GM12878 (cell line): ENCODE measurements around the gene FLT3LG. TPM values are rescaled to one million over a fixed set of nuclear protein-coding genes. Genes with fewer than 3 reads are reported as not detected.

Source experiments
- ATAC-seq: fragments of 200-7000 bp; cut with Tn5 transposase; 3 replicates; pipeline ENCODE4 v1.9.1; 2020; ENCODE audit warnings: mild to moderate bottlenecking, moderate library complexity
- BruUV-seq: library from RNA; stranded (reverse); fragments of 400-500 nt; replicated peaks from 2 replicates; lab custom pipeline; 2021; lab: Mats Ljungman, UMichigan
- CTCF ChIA-PET: fragments of 300-600 bp; sonication (Branson Sonifier 250); formaldehyde crosslinking; extraction: SDS; loops from one replicate; lab custom pipeline; 2021; ENCODE audit warnings: inconsistent platforms; lab: Yijun Ruan, JAX
- POLR2A ChIA-PET: fragments of 350-600 bp; formaldehyde crosslinking; extraction: SDS; loops from one replicate; lab custom pipeline; 2021; ENCODE audit warnings: inconsistent platforms; lab: Charles Lee
- RAD21 ChIA-PET: fragments of 300-600 bp; sonication (Branson Sonifier 250); formaldehyde crosslinking; loops from one replicate; lab custom pipeline; 2023; ENCODE audit warnings: antibody characterized with exemption; ENCODE audit not compliant: unreplicated experiment; lab: Charles Lee
- SMC1A ChIA-PET: fragments of 300-600 bp; sonication (Branson Sonifier 250); formaldehyde crosslinking; loops from one replicate; lab custom pipeline; 2023; ENCODE audit not compliant: unreplicated experiment, uncharacterized antibody; lab: Charles Lee
- DNase-seq: peaks from one replicate; pipeline ENCODE4 v3.0.0-alpha.2; 2011; ENCODE audit warnings: low read depth, low spot score
- FAIRE-seq: peaks from 3 replicates; lab custom pipeline; 2011; peaks lifted over from hg19 to GRCh38; lab: Jason Lieb, UNC
- H2AFZ ChIP-seq: 2 replicates; pipeline ENCODE4 v1.6.0; 2011; ENCODE audit warnings: low read depth, low read length, control low read depth; ENCODE audit not compliant: control insufficient read depth
- H3K27ac ChIP-seq: 2 replicates; pipeline ENCODE4 v1.5.1; 2011; ENCODE audit warnings: control low read depth; ENCODE audit not compliant: control insufficient read depth, insufficient read depth
- H3K27me3 ChIP-seq, 2 experiments: replicated peaks in 1 of 2; 2 replicates each; pipeline versions ENCODE4 v1.6.0 to v1.6.1; 2011; ENCODE audit warnings: low read length in 1 of 2; ENCODE audit not compliant: control insufficient read depth in 2 of 2, insufficient read depth in 2 of 2
- H3K36me3 ChIP-seq, 2 experiments: 2 replicates each; pipeline ENCODE4 v1.5.1; 2011; ENCODE audit warnings: low read length in 1 of 2; ENCODE audit not compliant: control insufficient read depth in 2 of 2, insufficient read depth in 2 of 2
- H3K4me1 ChIP-seq: 2 replicates; pipeline ENCODE4 v1.6.1; 2011; ENCODE audit warnings: mild to moderate bottlenecking, low read length, moderate library complexity, mixed read lengths; ENCODE audit not compliant: control insufficient read depth, insufficient read depth
- H3K4me2 ChIP-seq: 2 replicates; pipeline ENCODE4 v1.6.0; 2011; ENCODE audit warnings: control low read depth; ENCODE audit not compliant: control insufficient read depth, insufficient read depth
- H3K4me3 ChIP-seq: fragments of 200-600 bp; sonication (generic); 2 replicates; pipeline ENCODE4 v1.5.1; 2016
- H3K79me2 ChIP-seq: 2 replicates; pipeline ENCODE4 v1.6.0; 2011; ENCODE audit warnings: low read length; ENCODE audit not compliant: control insufficient read depth, insufficient read depth
- H3K9ac ChIP-seq: 2 replicates; pipeline ENCODE4 v1.8.0; 2011; ENCODE audit warnings: low read length, control low read depth, mixed read lengths; ENCODE audit not compliant: control insufficient read depth, insufficient read depth
- H3K9me3 ChIP-seq: replicated peaks from 3 replicates; pipeline ENCODE4 v1.5.1; 2011; ENCODE audit warnings: mild to moderate bottlenecking, low read length; ENCODE audit not compliant: control insufficient read depth, insufficient read depth
- H4K20me1 ChIP-seq: 2 replicates; pipeline ENCODE4 v1.6.0; 2011; ENCODE audit not compliant: control insufficient read depth, insufficient read depth
- NRF1 ChIP-seq: conservative IDR thresholded peaks from 2 replicates; pipeline ENCODE4 v1.6.1; 2011; ENCODE audit warnings: mild to moderate bottlenecking, low read depth, low read length, improper control_type of control experiment
- SUZ12 ChIP-seq: fragments of 200-600 bp; sonication (generic); IDR thresholded peaks from one replicate; pipeline ENCODE4 v1.6.1; 2018; ENCODE audit warnings: antibody characterized with exemption, mild to moderate bottlenecking; ENCODE audit not compliant: unreplicated experiment
- USF1 ChIP-seq: IDR thresholded peaks from 2 replicates; pipeline ENCODE4 v1.6.1; 2011; ENCODE audit warnings: borderline replicate concordance, low read depth, mild to moderate bottlenecking, moderate library complexity, mixed read lengths, low read length; ENCODE audit not compliant: insufficient read depth; ENCODE audit errors: extremely low read length
- ZNF592 ChIP-seq: fragments of 450-650 bp; IDR thresholded peaks from 2 replicates; pipeline ENCODE4 v1.6.1; 2017; ENCODE audit warnings: mild to moderate bottlenecking, moderate library complexity
- ZNF687 ChIP-seq: fragments of 450-650 bp; IDR thresholded peaks from 2 replicates; pipeline ENCODE4 v1.6.1; 2017; ENCODE audit warnings: mild to moderate bottlenecking, moderate library complexity
- WGBS: methylation state at CpG from one replicate; pipeline ENCODE4 v1.1.6; 2016; ENCODE audit warnings: low lambda C conversion rate; ENCODE audit not compliant: insufficient replicate concordance, insufficient coverage; ENCODE audit errors: missing lambda C conversion rate; 5-methylcytosine and 5-hydroxymethylcytosine counted together
- in situ Hi-C: fragments of 300-500 bp; cut with MboI; formaldehyde crosslinking; loops from 9 replicates; pipeline ENCODE4 v1.14.3; 2018; ENCODE audit warnings: mixed read lengths
- intact Hi-C: fragments of 100-400 bp; cut with micrococcal nuclease; formaldehyde crosslinking; loops from one replicate; pipeline ENCODE4 v1.14.2; 2022; ENCODE audit not compliant: unreplicated experiment
- polyA plus RNA-seq, 11 experiments: library from polyadenylated mRNA; depleted of rRNA in 4 of 11; unstranded in 6 of 11; stranded (reverse) in 5 of 11; fragments of >200 nt; fragmentation: Nextera tagmentation in 4 of 11; fragmentation: Illumina TruSeq in 1 of 11; extraction: Ambion mirVana in 4 of 11; extraction: Trizol in 1 of 11; gene quantifications; 1 replicate in 1 of 11; 2 replicates in 10 of 11; pipeline versions ENCODE4 v1.2.1 to v1.2.3, GENCODE V29; 2011 to 2016; ENCODE audit warnings: inconsistent platforms in 2 of 11, missing spikeins in 2 of 11, low read depth in 1 of 11
- total RNA-seq, 4 experiments: library from RNA; depleted of rRNA in 3 of 4; stranded (reverse); fragments of >200 nt in 3 of 4; fragmentation: Illumina TruSeq in 1 of 4; extraction: Trizol in 1 of 4; gene quantifications; 2 replicates each; pipeline versions ENCODE4 v1.2.1 to v1.2.3, GENCODE V29; 2013 to 2021

The FLT3LG gene
- total and polyA plus RNA-seq, 10 of the 15 experiments (the other 5 are each of a cell fraction or from before 2014, with no cell fraction given): 0.68 to 13.1 (median 4.3) TPM

- H3K27ac ChIP-seq: no peak overlapping the region
- CTCF ChIA-PET: interaction anchor here (1.3 to 3.3 kb wide), 3 partner anchors 24 to 46 kb away, joined by 3 to 17 read pairs (median 3); no protein-coding TSS in a partner anchor
- ATAC-seq (peak; percentile 62), FAIRE-seq (no peak), DNase-seq (no peak)
- H3K79me2 ChIP-seq: no peaks in the 10 kb centered on the region
- RAD21 ChIA-PET: interaction anchor here (0.7 kb wide), 1 partner anchor 40 kb away, joined by 3 read pairs; the partner anchor contains the start of gene KASH5
- no peak overlapping the region for H3K9ac ChIP-seq
- no TSS peak for BruUV-seq
- intact Hi-C loops (no loop called here), in situ Hi-C loops (no loop called here)
- H3K27me3 ChIP-seq: peaks cover 12 to 26% of the 10 kb centered on the region in 2 experiments
- H3K9me3 ChIP-seq: no peaks in the 10 kb centered on the region
- POLR2A ChIA-PET: interaction anchor here (0.6 kb wide), 1 partner anchor 159 kb away, joined by 3 read pairs; no protein-coding TSS in a partner anchor
- SMC1A ChIA-PET: interaction anchor here (1.4 kb wide), 1 partner anchor 202 kb away, joined by 3 read pairs; no protein-coding TSS in a partner anchor
- H3K36me3 ChIP-seq: no peaks in the 10 kb centered on the region
- WGBS: 4% methylated on average over 41 of the region's 45 CpGs
- H3K4me3 ChIP-seq: no peak overlapping the region
- TF ChIP-seq NRF1: no peak
- TF ChIP-seq SUZ12: peak; percentile 86
- TF ChIP-seq USF1: peak; percentile 37
- TF ChIP-seq ZNF687: no peak
- TF ChIP-seq ZNF592: no peak
- H2AFZ ChIP-seq: no peak overlapping the region
- H3K4me1 ChIP-seq: no peaks in the 10 kb centered on the region; the same call in 1 of the 2 replicates
- H3K4me2 ChIP-seq: no peak overlapping the region
- no peaks in the 10 kb centered on the region for H4K20me1 ChIP-seq
These were observed 46.0 kb upstream of the FLT3LG start for GRCh38 chr19:49427855-49428546.
